Endodermal cell (in vitro differentiated cells): ENCODE measurements around the gene RPRD1A. TPM values are rescaled to one million over a fixed set of nuclear protein-coding genes. Genes with fewer than 3 reads are reported as not detected.

Source experiments
- DNase-seq: peaks from one replicate; pipeline ENCODE4 v3.0.0-alpha.2; 2017
- H3K27ac ChIP-seq: 2 replicates; pipeline ENCODE4 v1.5.1; 2013; ENCODE audit warnings: mild to moderate bottlenecking, low read depth, low read length, moderate library complexity
- H3K27me3 ChIP-seq: 2 replicates; pipeline ENCODE4 v1.6.1; 2013; ENCODE audit warnings: mild to moderate bottlenecking, low read length, moderate library complexity; ENCODE audit not compliant: insufficient read depth, control insufficient read depth, poor library complexity, severe bottlenecking
- H3K36me3 ChIP-seq: 2 replicates; pipeline ENCODE4 v1.7.0; 2013; ENCODE audit warnings: mild to moderate bottlenecking, low read length, moderate library complexity; ENCODE audit not compliant: control insufficient read depth, insufficient read depth
- H3K4me1 ChIP-seq: one replicate; pipeline ENCODE4 v1.7.0; 2013; ENCODE audit warnings: low read length; ENCODE audit not compliant: control insufficient read depth, insufficient read depth
- H3K4me3 ChIP-seq: 2 replicates; pipeline ENCODE4 v1.5.1; 2013; ENCODE audit warnings: mild to moderate bottlenecking, low read length, moderate library complexity
- H3K9ac ChIP-seq: 2 replicates; pipeline ENCODE4 v1.6.1; 2013; ENCODE audit warnings: mild to moderate bottlenecking, low read length, moderate library complexity; ENCODE audit not compliant: poor library complexity, severe bottlenecking; ENCODE audit errors: extremely low read depth
- H3K9me3 ChIP-seq: 2 replicates; pipeline ENCODE4 v1.6.1; 2013; ENCODE audit warnings: mild to moderate bottlenecking, low read length, moderate library complexity; ENCODE audit not compliant: control insufficient read depth
- H3K27ac Mint-ChIP-seq: 2 replicates; pipeline ENCODE4 v1.8.0; 2020; ENCODE audit warnings: mixed read lengths
- H3K27me3 Mint-ChIP-seq: 2 replicates; pipeline ENCODE4 v1.8.0; 2021; ENCODE audit warnings: mild to moderate bottlenecking, mixed read lengths; ENCODE audit not compliant: insufficient read depth
- H3K36me3 Mint-ChIP-seq: 2 replicates; pipeline ENCODE4 v1.8.0; 2020; ENCODE audit warnings: low read depth, mixed read lengths
- H3K4me1 Mint-ChIP-seq: 2 replicates; pipeline ENCODE4 v1.8.0; 2020; ENCODE audit warnings: mixed read lengths
- H3K4me3 Mint-ChIP-seq: 2 replicates; pipeline ENCODE4 v1.8.0; 2020; ENCODE audit warnings: mild to moderate bottlenecking, moderate library complexity, mixed read lengths
- H3K9me3 Mint-ChIP-seq: 2 replicates; pipeline ENCODE4 v1.8.0; 2020; ENCODE audit warnings: mild to moderate bottlenecking, mixed read lengths
- WGBS, 2 experiments: methylation state at CpG; one replicate each; pipeline versions ENCODE4 v1.1.5 to v1.1.7; 2013; ENCODE audit warnings: missing lambda C conversion rate in 2 of 2, mixed read lengths in 1 of 2; ENCODE audit not compliant: insufficient coverage in 1 of 2, insufficient read length in 1 of 2; 5-methylcytosine and 5-hydroxymethylcytosine counted together
- total RNA-seq, 2 donors: library from RNA; stranded (reverse); fragmentation: NEBNext Ultra II Directional in 1 of 2; extraction: Animal tissue kit (Norgen Biotek cat#: 25700) in 1 of 2; gene quantifications; 2 replicates in 1 of 2; 3 replicates in 1 of 2; pipeline ENCODE4 v1.2.1, GENCODE V29; 2021
- TF ChIP-seq, protein P1 (sequence below): fragments of 200-600 bp; sonication (generic); conservative IDR thresholded peaks from 2 replicates; pipeline ENCODE4 v1.5.0; 2021; ENCODE audit warnings: antibody characterized with exemption, mild to moderate bottlenecking

The RPRD1A gene
- total RNA-seq, 2 donors from 2014 or later = 90.5 to 97.7 TPM

DNA sequence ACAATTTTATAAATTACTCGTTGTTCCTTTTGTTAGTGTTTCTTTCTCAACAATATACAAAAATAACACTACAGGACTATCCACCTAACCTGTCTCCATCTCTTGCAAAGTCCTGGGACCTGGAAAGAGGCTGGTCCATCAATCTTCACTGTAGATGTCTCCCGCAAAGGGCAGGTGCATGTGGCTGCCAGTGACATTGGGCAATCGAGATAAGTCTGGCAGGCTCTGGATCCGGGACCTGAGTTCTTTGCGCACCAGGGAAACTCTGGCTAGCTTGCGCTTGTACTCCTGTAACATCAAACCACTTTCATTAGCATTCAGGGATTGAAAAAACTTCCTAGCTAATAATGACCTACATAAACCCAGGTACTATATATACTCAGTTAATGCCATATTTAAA is 74.3 kb downstream of the RPRD1A start:
- H3K27ac Mint-ChIP-seq = no peak overlapping the region
- no peaks in the 10 kb centered on the region for H3K4me1 Mint-ChIP-seq
- 94 to 96% methylated on average over 5 to 6 of the region's 6 CpGs for WGBS, 2 experiments

DNA sequence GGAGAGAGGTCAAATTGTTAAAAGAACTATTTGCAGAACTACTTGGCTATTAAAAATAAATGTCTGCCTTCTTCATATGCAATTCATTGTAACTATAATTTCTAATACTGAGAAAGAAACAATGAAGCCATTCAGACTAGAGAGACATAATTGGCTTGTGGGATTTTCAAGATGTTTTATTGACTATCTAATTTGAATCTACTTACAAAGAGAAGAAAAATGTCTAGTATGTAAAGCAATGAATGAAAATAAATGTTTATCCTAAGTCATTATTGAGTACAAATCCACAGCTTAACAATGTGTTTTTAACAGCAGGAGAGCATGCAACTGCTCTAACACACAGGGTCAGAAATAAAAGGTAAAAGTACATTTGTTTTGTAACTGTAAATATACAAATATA is 75.7 kb downstream of the RPRD1A start:
- H3K36me3 ChIP-seq = peaks cover 39% of the 10 kb centered on the region
- no peak overlapping the region for H3K27ac Mint-ChIP-seq
- H3K27me3 Mint-ChIP-seq = no peaks in the 10 kb centered on the region
- H3K4me1 Mint-ChIP-seq = no peaks in the 10 kb centered on the region
- TF ChIP-seq, protein P1, sequence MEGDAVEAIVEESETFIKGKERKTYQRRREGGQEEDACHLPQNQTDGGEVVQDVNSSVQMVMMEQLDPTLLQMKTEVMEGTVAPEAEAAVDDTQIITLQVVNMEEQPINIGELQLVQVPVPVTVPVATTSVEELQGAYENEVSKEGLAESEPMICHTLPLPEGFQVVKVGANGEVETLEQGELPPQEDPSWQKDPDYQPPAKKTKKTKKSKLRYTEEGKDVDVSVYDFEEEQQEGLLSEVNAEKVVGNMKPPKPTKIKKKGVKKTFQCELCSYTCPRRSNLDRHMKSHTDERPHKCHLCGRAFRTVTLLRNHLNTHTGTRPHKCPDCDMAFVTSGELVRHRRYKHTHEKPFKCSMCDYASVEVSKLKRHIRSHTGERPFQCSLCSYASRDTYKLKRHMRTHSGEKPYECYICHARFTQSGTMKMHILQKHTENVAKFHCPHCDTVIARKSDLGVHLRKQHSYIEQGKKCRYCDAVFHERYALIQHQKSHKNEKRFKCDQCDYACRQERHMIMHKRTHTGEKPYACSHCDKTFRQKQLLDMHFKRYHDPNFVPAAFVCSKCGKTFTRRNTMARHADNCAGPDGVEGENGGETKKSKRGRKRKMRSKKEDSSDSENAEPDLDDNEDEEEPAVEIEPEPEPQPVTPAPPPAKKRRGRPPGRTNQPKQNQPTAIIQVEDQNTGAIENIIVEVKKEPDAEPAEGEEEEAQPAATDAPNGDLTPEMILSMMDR = no peak
- no peak overlapping the region for H3K4me3 Mint-ChIP-seq
- no peak overlapping the region for H3K9ac ChIP-seq
- peaks cover 26% of the 10 kb centered on the region for H3K36me3 Mint-ChIP-seq
- no peaks in the 10 kb centered on the region for H3K4me1 ChIP-seq
- no peaks in the 10 kb centered on the region for H3K9me3 ChIP-seq
- DNase-seq = no peak
- no peak overlapping the region for H3K4me3 ChIP-seq
- no peak overlapping the region for H3K27ac ChIP-seq
- no peaks in the 10 kb centered on the region for H3K9me3 Mint-ChIP-seq
- H3K27me3 ChIP-seq = no peaks in the 10 kb centered on the region

More for the DNA sequence above, 74.3 kb downstream of the RPRD1A start:
- H3K9me3 Mint-ChIP-seq = no peaks in the 10 kb centered on the region
- DNase-seq = no peak
- no peaks in the 10 kb centered on the region for H3K27me3 ChIP-seq
- peaks cover 34% of the 10 kb centered on the region for H3K36me3 ChIP-seq
- H3K36me3 Mint-ChIP-seq = peaks cover 20% of the 10 kb centered on the region
- no peaks in the 10 kb centered on the region for H3K4me1 ChIP-seq
- H3K4me3 Mint-ChIP-seq = no peak overlapping the region
- H3K9me3 ChIP-seq = no peaks in the 10 kb centered on the region
- no peaks in the 10 kb centered on the region for H3K27me3 Mint-ChIP-seq
- no peak overlapping the region for H3K9ac ChIP-seq
- no peak overlapping the region for H3K4me3 ChIP-seq
- TF ChIP-seq, protein P1 = no peak
- H3K27ac ChIP-seq = no peak overlapping the region

DNA sequence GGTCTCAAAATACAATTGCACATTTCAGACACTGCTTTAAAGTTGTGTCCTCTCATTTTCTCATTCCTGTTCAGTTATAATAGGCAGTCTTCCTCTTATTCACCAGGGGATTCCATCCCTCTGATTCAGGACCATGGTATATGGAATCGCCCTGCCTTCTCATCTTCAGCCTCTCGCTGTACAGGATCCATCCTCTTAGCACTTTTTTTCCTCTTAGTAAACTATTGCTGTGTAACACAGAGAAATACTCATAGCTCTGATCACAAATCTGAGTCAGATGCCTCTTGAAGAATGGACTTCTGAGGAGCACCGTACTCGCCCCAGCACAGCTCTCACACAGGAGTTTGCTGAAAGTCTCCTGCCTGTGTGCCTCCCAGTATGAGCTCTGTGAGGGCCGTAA is 83.5 kb downstream of the RPRD1A start:
- Histone ChIP-seq H3K9me3 (no peaks in the 10 kb centered on the region), H3K9ac (no peak overlapping the region), H3K27me3 (no peaks in the 10 kb centered on the region), H3K4me1 (no peaks in the 10 kb centered on the region), H3K27ac (no peak overlapping the region), H3K36me3 (peaks cover 44% of the 10 kb centered on the region), H3K4me3 (no peak overlapping the region)
- Mint-ChIP-seq H3K36me3 (peaks cover 49% of the 10 kb centered on the region), H3K4me1 (no peaks in the 10 kb centered on the region), H3K4me3 (no peak overlapping the region), H3K9me3 (no peaks in the 10 kb centered on the region), H3K27me3 (no peaks in the 10 kb centered on the region), H3K27ac (no peak overlapping the region)
- TF ChIP-seq, protein P1 = no peak
- no peak for DNase-seq
- WGBS, 2 experiments = 93 to 98% methylated on average over 4 to 5 of the region's 5 CpGs
